ENCODE data around the gene EHD4.

Gene EHD4

GRCh38 chr15:41966414-41966812, 5.9 kb downstream of the EHD4 start:
- Histone ChIP-seq H3K27ac (peak overlapping the region; percentile 85), H3K4me3 (ENCODE audit: low read depth in 1 of 2, low read length in 1 of 2) (no peak overlapping the region), H3K4me1 (ENCODE audit: control insufficient read depth in 1 of 2, insufficient read depth in 1 of 2, low read depth in 1 of 2, low read length in 1 of 2) (peaks cover 53 to 54% of the 10 kb centered on the region in 2 experiments)

GRCh38 chr15:41965441-41966413, 6.6 kb downstream of the EHD4 start:
- no peak overlapping the region for H3K4me3 ChIP-seq (ENCODE audit: low read depth in 1 of 2, low read length in 1 of 2)
- H3K4me1 ChIP-seq (ENCODE audit: control insufficient read depth in 1 of 2, insufficient read depth in 1 of 2, low read depth in 1 of 2, low read length in 1 of 2), result peaks cover 46 to 47% of the 10 kb centered on the region in 2 experiments
- no peaks in the 10 kb centered on the region for H3K9me3 ChIP-seq
- H3K27me3 ChIP-seq, result no peaks in the 10 kb centered on the region
- no peak overlapping the region for H3K27ac ChIP-seq
- H3K36me3 ChIP-seq, result no peaks in the 10 kb centered on the region
- TF ChIP-seq, protein P1, sequence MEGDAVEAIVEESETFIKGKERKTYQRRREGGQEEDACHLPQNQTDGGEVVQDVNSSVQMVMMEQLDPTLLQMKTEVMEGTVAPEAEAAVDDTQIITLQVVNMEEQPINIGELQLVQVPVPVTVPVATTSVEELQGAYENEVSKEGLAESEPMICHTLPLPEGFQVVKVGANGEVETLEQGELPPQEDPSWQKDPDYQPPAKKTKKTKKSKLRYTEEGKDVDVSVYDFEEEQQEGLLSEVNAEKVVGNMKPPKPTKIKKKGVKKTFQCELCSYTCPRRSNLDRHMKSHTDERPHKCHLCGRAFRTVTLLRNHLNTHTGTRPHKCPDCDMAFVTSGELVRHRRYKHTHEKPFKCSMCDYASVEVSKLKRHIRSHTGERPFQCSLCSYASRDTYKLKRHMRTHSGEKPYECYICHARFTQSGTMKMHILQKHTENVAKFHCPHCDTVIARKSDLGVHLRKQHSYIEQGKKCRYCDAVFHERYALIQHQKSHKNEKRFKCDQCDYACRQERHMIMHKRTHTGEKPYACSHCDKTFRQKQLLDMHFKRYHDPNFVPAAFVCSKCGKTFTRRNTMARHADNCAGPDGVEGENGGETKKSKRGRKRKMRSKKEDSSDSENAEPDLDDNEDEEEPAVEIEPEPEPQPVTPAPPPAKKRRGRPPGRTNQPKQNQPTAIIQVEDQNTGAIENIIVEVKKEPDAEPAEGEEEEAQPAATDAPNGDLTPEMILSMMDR (IDR thresholded peaks at IDR 0.05), result no peak

More at GRCh38 chr15:41966414-41966812, 5.9 kb downstream of the EHD4 start:
- TF ChIP-seq, protein P1 (IDR thresholded peaks at IDR 0.05), result no peak
- Histone ChIP-seq H3K36me3 (no peaks in the 10 kb centered on the region), H3K9me3 (no peaks in the 10 kb centered on the region), H3K27me3 (no peaks in the 10 kb centered on the region)

DNA sequence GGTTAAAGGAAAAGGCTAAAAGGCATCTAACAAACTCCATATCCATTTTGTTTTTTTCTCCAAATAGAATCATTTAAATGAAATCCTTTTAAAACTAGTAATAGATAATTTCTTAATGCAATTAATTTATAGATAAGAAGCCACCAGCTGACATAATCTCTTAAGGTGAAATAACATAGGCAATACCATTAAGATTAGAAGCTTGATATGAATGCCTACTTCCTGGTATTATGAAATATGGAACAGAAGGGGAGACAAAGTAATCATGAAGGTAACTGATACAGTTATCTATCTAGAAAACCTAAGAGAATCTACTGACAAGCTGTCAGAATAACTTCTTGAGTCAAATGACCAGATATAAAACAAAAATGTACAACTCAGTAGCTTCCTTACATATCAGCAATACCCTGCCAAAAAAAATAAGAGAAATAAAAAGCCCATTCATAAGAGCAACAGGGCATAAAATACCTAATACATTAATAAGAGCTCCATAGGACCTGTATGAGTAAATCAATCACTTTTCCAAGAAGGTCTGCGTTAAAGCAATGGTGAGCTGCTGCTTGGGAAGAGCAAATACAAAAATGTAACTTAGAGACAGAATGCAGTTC, 10.7 kb downstream of the EHD4 start:
- H3K9me3 ChIP-seq, result no peaks in the 10 kb centered on the region
- TF ChIP-seq, protein P1 (IDR thresholded peaks at IDR 0.05), result no peak
- no peak overlapping the region for H3K4me3 ChIP-seq (ENCODE audit: low read depth in 1 of 2, low read length in 1 of 2)
- H3K27ac ChIP-seq, result no peak overlapping the region
- H3K27me3 ChIP-seq, result no peaks in the 10 kb centered on the region
- peaks cover 6 to 7% of the 10 kb centered on the region in 2 experiments for H3K4me1 ChIP-seq (ENCODE audit: control insufficient read depth in 1 of 2, insufficient read depth in 1 of 2, low read depth in 1 of 2, low read length in 1 of 2)
- H3K36me3 ChIP-seq, result no peaks in the 10 kb centered on the region

DNA sequence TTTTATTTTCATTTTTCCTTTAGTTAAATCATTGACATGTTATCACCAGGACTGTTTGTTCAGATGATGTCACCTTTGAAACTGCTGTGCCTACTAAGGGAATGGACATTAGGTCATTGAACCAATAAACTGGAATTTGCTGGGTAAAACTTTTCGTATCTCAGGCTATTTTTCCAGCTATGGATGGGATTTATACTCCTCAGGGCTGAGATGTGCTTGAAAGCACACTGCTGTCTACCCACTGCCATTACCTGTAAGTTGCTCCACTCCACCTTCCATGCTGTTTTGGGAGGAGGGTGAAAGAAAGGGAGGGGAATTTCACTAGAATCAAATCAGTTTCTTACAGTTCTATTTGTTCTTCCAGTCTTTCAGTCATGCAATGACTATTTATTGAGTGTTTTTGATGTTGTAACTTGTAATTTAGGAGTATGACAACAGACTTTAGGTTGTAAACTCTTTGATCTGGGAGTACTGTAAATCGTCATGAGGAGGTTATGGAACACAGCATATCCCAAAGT, 11.3 kb downstream of the EHD4 start:
- Histone ChIP-seq H3K4me1 (ENCODE audit: control insufficient read depth in 1 of 2, insufficient read depth in 1 of 2, low read depth in 1 of 2, low read length in 1 of 2) (peaks cover 0 to under 1% of the 10 kb centered on the region in 2 experiments), H3K27me3 (no peaks in the 10 kb centered on the region), H3K4me3 (ENCODE audit: low read depth in 1 of 2, low read length in 1 of 2) (no peak overlapping the region), H3K27ac (no peak overlapping the region), H3K36me3 (no peaks in the 10 kb centered on the region), H3K9me3 (no peaks in the 10 kb centered on the region)
- TF ChIP-seq, protein P1 (IDR thresholded peaks at IDR 0.05), result no peak

- Histone ChIP-seq H3K27ac (no peak overlapping the region), H3K9me3 (no peaks in the 10 kb centered on the region), H3K36me3 (peaks cover 10% of the 10 kb centered on the region), H3K27me3 (no peaks in the 10 kb centered on the region), H3K4me1 (ENCODE audit: control insufficient read depth in 1 of 2, insufficient read depth in 1 of 2, low read depth in 1 of 2, low read length in 1 of 2) (no peaks in the 10 kb centered on the region), H3K4me3 (ENCODE audit: low read depth in 1 of 2, low read length in 1 of 2) (no peak overlapping the region)
- TF ChIP-seq, protein P1 (IDR thresholded peaks at IDR 0.05), result no peak
Measured at GRCh38 chr15:41958002-41958420, 14.3 kb downstream of the EHD4 start.

Data from neutrophil (primary cell).